Memory B cell (primary cell): ENCODE data around the gene PTDSS2.
"Not testable (repeated sequence)": the region's sequence is repeated elsewhere in the genome, so short reads cannot be mapped to it uniquely, and the experiment has no call there.

Experiments used
- ATAC-seq: fragments of 150-1000 bp; cut with Tn5 transposase; 2 replicates; pipeline ENCODE4 v1.10.0; 2021; ENCODE audit warnings: low read depth, mild to moderate bottlenecking, moderate library complexity
- DNase-seq, 2 donors: peaks; one replicate each; pipeline ENCODE4 v3.0.0; 2022; ENCODE audit warnings: low spot score in 2 of 2
- H3K27ac Mint-ChIP-seq: one replicate; pipeline ENCODE4 v1.8.0; 2022; ENCODE audit warnings: mild to moderate bottlenecking, moderate library complexity, mixed read lengths
- H3K27me3 Mint-ChIP-seq: one replicate; pipeline ENCODE4 v1.8.0; 2022; ENCODE audit warnings: mixed read lengths
- H3K36me3 Mint-ChIP-seq: one replicate; pipeline ENCODE4 v1.8.0; 2022; ENCODE audit warnings: mild to moderate bottlenecking, mixed read lengths
- H3K4me1 Mint-ChIP-seq: one replicate; pipeline ENCODE4 v1.8.0; 2022; ENCODE audit warnings: mixed read lengths
- H3K4me3 Mint-ChIP-seq: one replicate; pipeline ENCODE4 v1.8.0; 2022; ENCODE audit warnings: mild to moderate bottlenecking, moderate library complexity, mixed read lengths
- H3K9me3 Mint-ChIP-seq: one replicate; pipeline ENCODE4 v1.8.0; 2022; ENCODE audit warnings: mixed read lengths

PTDSS2 gene

GRCh38 chr11:449889-450808 lies at the start of gene PTDSS2:
PTDSS2 (plus strand) TSS chr11:450279; CDS start chr11:450456, 177 bp downstream.
- DNase-seq: peak; percentile 90 to 94
- Mint-ChIP-seq H3K27me3 (no peaks in the 10 kb centered on the region), H3K4me3 (peak within 1 kb of the TSS; percentile 96), H3K36me3 (peaks cover 4% of the 10 kb centered on the region), H3K4me1 (peaks cover 23% of the 10 kb centered on the region), H3K27ac (peak within 1 kb of the TSS; percentile 95), H3K9me3 (no peaks in the 10 kb centered on the region)
- peak; percentile 76 for ATAC-seq

- H3K9me3 Mint-ChIP-seq, ATAC-seq, H3K4me3 Mint-ChIP-seq, H3K27me3 Mint-ChIP-seq, H3K36me3 Mint-ChIP-seq, H3K27ac Mint-ChIP-seq, DNase-seq, H3K4me1 Mint-ChIP-seq: not testable (repeated sequence)
Measured at GRCh38 chr11:401196-401595, 48.9 kb upstream of the PTDSS2 start.

- Mint-ChIP-seq H3K27ac (no peak overlapping the region), H3K9me3 (no peaks in the 10 kb centered on the region), H3K36me3 (peaks cover 2% of the 10 kb centered on the region), H3K4me1 (peaks cover 11% of the 10 kb centered on the region), H3K4me3 (no peak overlapping the region), H3K27me3 (peaks cover 8% of the 10 kb centered on the region)
- DNase-seq (no peak), ATAC-seq (no peak)
Measured at GRCh38 chr11:403021-403760, 46.9 kb upstream of the PTDSS2 start.

- H3K36me3 Mint-ChIP-seq: peaks cover 2% of the 10 kb centered on the region
- H3K27ac Mint-ChIP-seq: no peak overlapping the region
- ATAC-seq: no peak
- H3K27me3 Mint-ChIP-seq: peaks cover 5% of the 10 kb centered on the region
- no peak overlapping the region for H3K4me3 Mint-ChIP-seq
- H3K9me3 Mint-ChIP-seq: no peaks in the 10 kb centered on the region
- DNase-seq: no peak
- peaks cover 8% of the 10 kb centered on the region for H3K4me1 Mint-ChIP-seq
Measured at GRCh38 chr11:403761-404431, 46.2 kb upstream of the PTDSS2 start.

- Mint-ChIP-seq H3K4me3 (peak overlapping the region; percentile 21), H3K4me1 (peaks cover 6% of the 10 kb centered on the region), H3K27ac (no peak overlapping the region), H3K27me3 (peaks cover 2% of the 10 kb centered on the region), H3K36me3 (peaks cover 2% of the 10 kb centered on the region), H3K9me3 (no peaks in the 10 kb centered on the region)
- ATAC-seq (no peak), DNase-seq (no peak)
Measured at GRCh38 chr11:404551-405264, 45.4 kb upstream of the PTDSS2 start.

- peaks cover 6% of the 10 kb centered on the region for H3K4me1 Mint-ChIP-seq
- H3K4me3 Mint-ChIP-seq: peak overlapping the region; percentile 82
- no peak for DNase-seq
- ATAC-seq: no peak
- no peaks in the 10 kb centered on the region for H3K9me3 Mint-ChIP-seq
- H3K36me3 Mint-ChIP-seq: peaks cover 2% of the 10 kb centered on the region
- H3K27me3 Mint-ChIP-seq: no peaks in the 10 kb centered on the region
- H3K27ac Mint-ChIP-seq: no peak overlapping the region
Measured at GRCh38 chr11:405323-405953, 44.6 kb upstream of the PTDSS2 start.

GRCh38 chr11:405954-406795 lies 43.9 kb upstream of the PTDSS2 start:
- H3K4me3 Mint-ChIP-seq: peak overlapping the region; percentile 67
- no peaks in the 10 kb centered on the region for H3K27me3 Mint-ChIP-seq
- peaks cover 2% of the 10 kb centered on the region for H3K36me3 Mint-ChIP-seq
- peaks cover 6% of the 10 kb centered on the region for H3K4me1 Mint-ChIP-seq
- DNase-seq (no peak), ATAC-seq (no peak)
- no peaks in the 10 kb centered on the region for H3K9me3 Mint-ChIP-seq
- H3K27ac Mint-ChIP-seq: peak overlapping the region; percentile 11

- Mint-ChIP-seq H3K9me3 (no peaks in the 10 kb centered on the region), H3K27ac (peak overlapping the region; percentile 24), H3K27me3 (no peaks in the 10 kb centered on the region), H3K36me3 (peaks cover 2% of the 10 kb centered on the region), H3K4me3 (peak overlapping the region; percentile 67), H3K4me1 (peaks cover 6% of the 10 kb centered on the region)
- peak; percentile 80 to 89 for DNase-seq
- peak; percentile 92 for ATAC-seq
Measured at GRCh38 chr11:406796-407650, 43.1 kb upstream of the PTDSS2 start.

GRCh38 chr11:407651-408123 lies 42.4 kb upstream of the PTDSS2 start:
- DNase-seq (no peak), ATAC-seq (no peak)
- peak overlapping the region; percentile 51 for H3K4me3 Mint-ChIP-seq
- H3K4me1 Mint-ChIP-seq: peaks cover 6% of the 10 kb centered on the region
- no peaks in the 10 kb centered on the region for H3K27me3 Mint-ChIP-seq
- peak overlapping the region; percentile 24 for H3K27ac Mint-ChIP-seq
- H3K36me3 Mint-ChIP-seq: peaks cover 2% of the 10 kb centered on the region
- H3K9me3 Mint-ChIP-seq: no peaks in the 10 kb centered on the region

GRCh38 chr11:408154-409007 lies 41.7 kb upstream of the PTDSS2 start:
- H3K27me3 Mint-ChIP-seq: no peaks in the 10 kb centered on the region
- ATAC-seq (no peak), DNase-seq (no peak)
- H3K36me3 Mint-ChIP-seq: peaks cover 2% of the 10 kb centered on the region
- H3K4me1 Mint-ChIP-seq: peaks cover 10% of the 10 kb centered on the region
- no peak overlapping the region for H3K4me3 Mint-ChIP-seq
- no peak overlapping the region for H3K27ac Mint-ChIP-seq
- H3K9me3 Mint-ChIP-seq: no peaks in the 10 kb centered on the region

- Mint-ChIP-seq H3K27ac (no peak overlapping the region), H3K36me3 (peaks cover 2% of the 10 kb centered on the region), H3K4me3 (no peak overlapping the region), H3K9me3 (no peaks in the 10 kb centered on the region), H3K27me3 (no peaks in the 10 kb centered on the region), H3K4me1 (peaks cover 15% of the 10 kb centered on the region)
- ATAC-seq (no peak), DNase-seq (no peak)
Measured at GRCh38 chr11:409008-409599, 41.0 kb upstream of the PTDSS2 start.
